ENCODE measurements around the gene MN1.

MN1 gene

GRCh38 chr22:27709919-27710675, 91.5 kb downstream of the MN1 start:
- no peak for DNase-seq

- DNase-seq, result no peak
These were observed 95.1 kb downstream of the MN1 start for GRCh38 chr22:27706489-27706888.

- DNase-seq, result no peak
These were observed 96.0 kb downstream of the MN1 start for GRCh38 chr22:27705408-27706080.

DNA sequence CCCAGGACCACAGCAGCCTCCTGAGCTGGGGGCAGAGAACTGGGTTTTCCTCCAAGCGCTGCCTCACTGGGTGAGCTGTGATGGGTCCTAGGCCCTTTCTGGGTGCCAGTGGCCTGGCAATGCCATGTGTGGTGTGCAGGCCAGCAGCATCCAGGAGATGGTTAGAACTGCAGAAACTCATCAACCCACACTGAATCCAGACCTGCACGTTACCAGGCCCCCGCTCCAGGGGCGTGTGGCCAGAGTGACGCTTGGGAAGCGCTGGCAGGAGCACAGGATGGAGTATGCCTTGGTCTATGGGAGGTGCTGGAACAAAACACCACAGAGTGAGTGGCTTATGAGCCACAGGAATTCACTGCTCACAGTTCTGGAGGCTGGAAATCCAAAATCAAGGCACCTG, 97.0 kb downstream of the MN1 start:
- no peak for DNase-seq

GRCh38 chr22:27699383-27700019, 102.1 kb downstream of the MN1 start:
- no peak for DNase-seq

DNA sequence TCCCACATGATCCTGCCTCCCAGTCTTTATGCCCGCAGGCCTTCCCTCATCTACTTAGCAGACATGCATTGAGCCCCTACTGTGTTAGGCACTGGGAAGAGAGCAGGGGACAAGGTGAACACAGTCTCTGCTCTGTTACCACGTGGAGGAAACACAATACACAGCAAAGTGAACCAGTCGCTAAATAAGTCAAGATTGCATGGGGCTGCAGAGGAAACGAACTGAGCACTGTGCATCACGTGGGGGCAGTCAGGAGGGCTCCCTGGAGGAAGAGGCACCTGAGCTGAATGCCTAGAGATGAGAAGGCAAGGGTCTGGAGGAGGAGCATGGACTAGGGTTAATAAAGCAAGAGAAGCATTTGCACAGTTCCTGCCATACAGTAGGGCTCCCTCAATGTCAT, 102.7 kb downstream of the MN1 start:
- no peak for DNase-seq

Measured in stimulated activated CD4-positive, alpha-beta T cell treated with anti-CD3 and anti-CD28 coated beads, Interleukin-12 subunit alpha, Interleukin-12 subunit beta, amount 100 ng/mL, for 4 hours (primary cell).